IMR-90 (cell line): Measurements from ENCODE around the gene MTFR1L. TPM values are rescaled to one million over a fixed set of nuclear protein-coding genes. Genes with fewer than 3 reads are reported as not detected.

ENCODE experiments used
- ATAC-seq: fragments of 200-7000 bp; cut with Tn5 transposase; 2 replicates; pipeline ENCODE4 v1.9.1; 2020; ENCODE audit warnings: low read depth, mild to moderate bottlenecking, moderate library complexity
- BruUV-seq: library from RNA; stranded (reverse); fragments of 400-500 nt; replicated peaks from 2 replicates; lab custom pipeline; 2021; lab: Mats Ljungman, UMichigan
- CTCF ChIA-PET: fragments of 300-600 bp; formaldehyde crosslinking; extraction: SDS; loops from one replicate; lab custom pipeline; 2021; ENCODE audit warnings: antibody characterized with exemption; lab: Yijun Ruan, JAX
- POLR2A ChIA-PET: fragments of 300-600 bp; sonication (Branson Sonifier 250); formaldehyde crosslinking; loops from one replicate; lab custom pipeline; 2022; ENCODE audit warnings: antibody characterized with exemption; ENCODE audit not compliant: unreplicated experiment; lab: Charles Lee
- DNase-seq: peaks from one replicate; pipeline ENCODE4 v3.0.0; 2013
- H2AFZ ChIP-seq: replicated peaks from 2 replicates; pipeline ENCODE3; 2013; ENCODE audit warnings: low read length, mild to moderate bottlenecking; ENCODE audit not compliant: poor library complexity
- H2AK5ac ChIP-seq: 2 replicates; pipeline ENCODE4 v1.6.1; 2013; ENCODE audit warnings: low read depth, low read length, inconsistent platforms
- H2AK9ac ChIP-seq: replicated peaks from 2 replicates; pipeline ENCODE3; 2013; ENCODE audit warnings: mild to moderate bottlenecking, low read depth, low read length, moderate library complexity; ENCODE audit not compliant: poor library complexity
- H2BK120ac ChIP-seq: 2 replicates; pipeline ENCODE4 v1.6.1; 2013; ENCODE audit warnings: low read depth, low read length, inconsistent platforms
- H2BK15ac ChIP-seq: 3 replicates; pipeline ENCODE4 v1.6.1; 2013; ENCODE audit warnings: low read depth, low read length, inconsistent platforms
- H2BK20ac ChIP-seq: 2 replicates; pipeline ENCODE4 v1.6.1; 2013; ENCODE audit warnings: low read depth, mild to moderate bottlenecking, inconsistent platforms, low read length, moderate library complexity
- H2BK5ac ChIP-seq: 2 replicates; pipeline ENCODE4 v1.6.1; 2013; ENCODE audit warnings: mild to moderate bottlenecking, low read depth, low read length, inconsistent platforms; ENCODE audit not compliant: poor library complexity, severe bottlenecking
- H3K14ac ChIP-seq: replicated peaks from 2 replicates; pipeline ENCODE4 v1.6.1; 2013; ENCODE audit warnings: low read depth, low read length, inconsistent platforms
- H3K18ac ChIP-seq: 2 replicates; pipeline ENCODE4 v1.6.1; 2013; ENCODE audit warnings: low read depth, low read length, control low read depth
- H3K23ac ChIP-seq: 2 replicates; pipeline ENCODE4 v1.6.1; 2013; ENCODE audit warnings: low read depth, low read length, inconsistent platforms
- H3K27ac ChIP-seq: 2 replicates; pipeline ENCODE4 v1.5.1; 2013; ENCODE audit warnings: mild to moderate bottlenecking, control low read depth, low read length; ENCODE audit not compliant: insufficient read depth
- H3K27me3 ChIP-seq: 2 replicates; pipeline ENCODE4 v1.6.1; 2013; ENCODE audit warnings: low read length; ENCODE audit not compliant: control insufficient read depth, insufficient read depth
- H3K36me3 ChIP-seq: 2 replicates; pipeline ENCODE4 v1.6.1; 2013; ENCODE audit warnings: low read length, mixed read lengths; ENCODE audit not compliant: control insufficient read depth, insufficient read depth
- H3K4ac ChIP-seq: 2 replicates; pipeline ENCODE4 v1.6.1; 2013; ENCODE audit warnings: low read depth, low read length, inconsistent platforms
- H3K4me1 ChIP-seq: 2 replicates; pipeline ENCODE4 v1.6.1; 2013; ENCODE audit warnings: low read length, mixed read lengths; ENCODE audit not compliant: control insufficient read depth, insufficient read depth
- H3K4me2 ChIP-seq: 2 replicates; pipeline ENCODE4 v1.6.1; 2013; ENCODE audit warnings: low read depth, mild to moderate bottlenecking, control low read depth, low read length, moderate library complexity
- H3K4me3 ChIP-seq: 2 replicates; pipeline ENCODE4 v1.5.1; 2013; ENCODE audit warnings: low read depth, mild to moderate bottlenecking, control low read depth, low read length, moderate library complexity; ENCODE audit not compliant: insufficient read depth
- H3K56ac ChIP-seq: 2 replicates; pipeline ENCODE4 v1.6.1; 2013; ENCODE audit warnings: low read length, inconsistent platforms; ENCODE audit not compliant: insufficient read depth; ENCODE audit errors: extremely low read depth
- H3K79me1 ChIP-seq, 2 experiments: 2 replicates each; pipeline ENCODE4 v1.6.1; 2013; ENCODE audit warnings: low read length in 2 of 2, inconsistent platforms in 1 of 2, low read depth in 1 of 2
- H3K9ac ChIP-seq: 2 replicates; pipeline ENCODE4 v1.6.1; 2013; ENCODE audit warnings: low read depth, low read length, control low read depth
- H3K9me1 ChIP-seq: 2 replicates; pipeline ENCODE4 v1.6.1; 2013; ENCODE audit warnings: low read length, inconsistent platforms; ENCODE audit not compliant: insufficient read depth
- H3K9me3 ChIP-seq: 2 replicates; pipeline ENCODE4 v1.6.1; 2013; ENCODE audit warnings: low read length; ENCODE audit not compliant: control insufficient read depth, insufficient read depth
- H4K20me1 ChIP-seq: 2 replicates; pipeline ENCODE4 v1.6.1; 2013; ENCODE audit warnings: low read length, inconsistent platforms; ENCODE audit not compliant: insufficient read depth
- H4K5ac ChIP-seq: 2 replicates; pipeline ENCODE4 v1.6.1; 2013; ENCODE audit warnings: mild to moderate bottlenecking, low read depth, low read length, control low read depth
- H4K8ac ChIP-seq, 2 experiments: 2 replicates each; pipeline ENCODE4 v1.6.1; 2013; ENCODE audit warnings: low read depth in 2 of 2, low read length in 2 of 2, control low read depth in 1 of 2, inconsistent platforms in 1 of 2
- H4K91ac ChIP-seq: 2 replicates; pipeline ENCODE4 v1.6.1; 2013; ENCODE audit warnings: low read depth, low read length, inconsistent platforms; ENCODE audit not compliant: insufficient read depth
- BHLHE40 ChIP-seq: fragments of 150-350 bp; IDR thresholded peaks from 2 replicates; pipeline ENCODE4 v1.6.1; 2016; ENCODE audit warnings: mild to moderate bottlenecking, low read depth, low read length
- CEBPB ChIP-seq: IDR thresholded peaks from 2 replicates; pipeline ENCODE4 v1.6.1; 2012; ENCODE audit warnings: low read depth, low read length, improper control_type of control experiment
- CHD1 ChIP-seq: IDR thresholded peaks from 2 replicates; pipeline ENCODE4 v1.6.1; 2012; ENCODE audit warnings: low read depth, low read length, improper control_type of control experiment
- FOS ChIP-seq: fragments of 150-350 bp; IDR thresholded peaks from 2 replicates; pipeline ENCODE4 v1.6.1; 2016; ENCODE audit warnings: low read depth, low read length
- MAFK ChIP-seq: IDR thresholded peaks from 2 replicates; pipeline ENCODE4 v1.6.1; 2012; ENCODE audit warnings: low read depth, low read length, improper control_type of control experiment
- MXI1 ChIP-seq: IDR thresholded peaks from 2 replicates; pipeline ENCODE4 v1.6.1; 2012; ENCODE audit warnings: low read depth, mild to moderate bottlenecking, low read length, moderate library complexity, borderline replicate concordance
- NFE2L2 ChIP-seq: fragments of 150-350 bp; IDR thresholded peaks from 2 replicates; pipeline ENCODE4 v1.6.1; 2016; ENCODE audit warnings: low read depth, mild to moderate bottlenecking, low read length
- POLR2A ChIP-seq: IDR thresholded peaks from 2 replicates; pipeline ENCODE4 v1.6.1; 2012; ENCODE audit warnings: mild to moderate bottlenecking, low read depth, low read length
- RAD21 ChIP-seq: IDR thresholded peaks from 2 replicates; pipeline ENCODE4 v1.6.1; 2012; ENCODE audit warnings: low read length, improper control_type of control experiment
- RCOR1 ChIP-seq: IDR thresholded peaks from 2 replicates; pipeline ENCODE4 v1.6.1; 2012; ENCODE audit warnings: mild to moderate bottlenecking, low read length, improper control_type of control experiment; ENCODE audit not compliant: insufficient replicate concordance
- RFX5 ChIP-seq: IDR thresholded peaks from 2 replicates; pipeline ENCODE4 v1.8.0; 2012; ENCODE audit warnings: low read depth, mild to moderate bottlenecking, low read length, moderate library complexity
- SMC3 ChIP-seq: fragments of 150-350 bp; IDR thresholded peaks from 2 replicates; pipeline ENCODE4 v1.6.1; 2016; ENCODE audit warnings: low read depth, mild to moderate bottlenecking, antibody characterized with exemption, low read length, moderate library complexity
- WGBS, 2 experiments: methylation state at CpG; one replicate each; pipeline versions ENCODE4 v1.1.5 to v1.1.7; 2013; ENCODE audit warnings: missing lambda C conversion rate in 2 of 2; ENCODE audit not compliant: insufficient read length in 1 of 2; ENCODE audit errors: extremely low coverage in 2 of 2; 5-methylcytosine and 5-hydroxymethylcytosine counted together
- dilution Hi-C: fragments of 300-500 bp; cut with HindIII; formaldehyde crosslinking; loops from one replicate; pipeline ENCODE4 v1.14.3; 2018; ENCODE audit warnings: low sequenced_read_pairs; ENCODE audit not compliant: unreplicated experiment
- in situ Hi-C: fragments of 300-500 bp; cut with MboI; formaldehyde crosslinking; loops from 3 replicates; pipeline ENCODE4 v1.14.3; 2019; ENCODE audit warnings: low sequenced_read_pairs, inconsistent platforms, mixed read lengths
- intact Hi-C: fragments of 100-400 bp; cut with micrococcal nuclease; formaldehyde crosslinking; loops from 2 replicates; pipeline ENCODE4 v1.10.0; 2022
- polyA plus RNA-seq, 3 experiments: library from polyadenylated mRNA; depleted of rRNA; stranded (reverse); fragments of >200 nt; gene quantifications; 2 replicates each; pipeline ENCODE4 v1.2.3, GENCODE V29; 2012; ENCODE audit warnings: low replicate concordance in 1 of 3
- total RNA-seq: library from RNA; depleted of rRNA; stranded (reverse); fragments of >200 nt; gene quantifications from 2 replicates; pipeline ENCODE4 v1.2.3, GENCODE V29; 2012
- TF ChIP-seq, protein P1 (sequence below): conservative IDR thresholded peaks from 2 replicates; pipeline ENCODE4 v1.5.1; 2012; ENCODE audit warnings: mild to moderate bottlenecking, low read depth, low read length, improper control_type of control experiment
- TF ChIP-seq, protein P2 (sequence below): fragments of 150-350 bp; IDR thresholded peaks from 2 replicates; pipeline ENCODE4 v1.6.1; 2016; ENCODE audit warnings: low read depth, mild to moderate bottlenecking, low read length, moderate library complexity, borderline replicate concordance
- TF ChIP-seq, protein P3 (sequence below): fragments of 150-350 bp; IDR thresholded peaks from 2 replicates; pipeline ENCODE4 v1.6.1; 2017; ENCODE audit warnings: mild to moderate bottlenecking, antibody characterized with exemption, low read length, low read depth

MTFR1L gene
- total and polyA plus RNA-seq, 2 of the 4 experiments (the other 2 are of a cell fraction) = 69.1 to 69.7 TPM

DNA sequence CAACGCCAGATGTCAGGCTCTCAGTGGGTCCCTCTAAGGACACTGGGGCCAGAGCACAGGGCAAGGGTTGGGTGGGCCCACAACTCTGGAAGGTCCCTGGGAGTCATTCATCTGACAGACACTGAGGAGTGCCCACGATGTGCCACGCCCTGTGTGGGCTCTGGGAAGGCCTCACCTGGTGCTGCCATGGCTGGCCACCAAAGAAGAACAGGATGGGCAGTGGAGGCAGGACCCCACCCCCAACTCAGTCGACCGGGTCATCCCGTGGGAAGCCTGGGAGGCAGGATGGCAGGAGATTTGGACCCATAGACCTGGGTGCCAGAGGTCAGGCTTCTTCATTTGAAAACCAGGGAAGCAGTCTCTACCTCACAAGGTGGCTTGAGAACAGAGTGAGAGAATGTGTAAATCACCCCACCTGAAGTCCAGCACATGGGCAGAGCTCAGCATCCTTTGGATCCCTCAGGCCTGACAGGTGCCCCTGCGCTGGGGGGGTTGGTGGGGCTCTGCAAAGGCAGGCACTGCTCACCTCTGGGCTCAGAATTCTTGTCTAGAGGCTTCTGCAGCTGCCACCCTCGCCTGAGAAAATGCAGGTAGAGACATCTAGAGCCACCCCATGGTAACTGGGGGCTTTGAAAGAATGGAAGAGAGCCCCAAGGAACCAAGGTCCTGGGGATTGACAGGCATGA is 20.9 kb upstream of the MTFR1L start:
- in situ Hi-C loops (no loop called here), intact Hi-C loops (loop anchor here (5.0 kb wide), 1 partner anchor 87 kb away; no protein-coding TSS in a partner anchor), dilution Hi-C loops (no loop called here)
- H4K5ac ChIP-seq = no peak overlapping the region
- H2BK5ac ChIP-seq = no peak overlapping the region
- WGBS, 2 experiments = 100% methylated on average over 1 of the region's 8 CpGs; no CpG with 5 or more reads in 1 of the 2 experiments
- peaks cover 16 to 27% of the 10 kb centered on the region in 2 experiments; a peak in 3 of 4 replicates for H3K79me1 ChIP-seq
- H3K4ac ChIP-seq = peak overlapping the region; percentile 10; the same call in 1 of the 2 replicates
- ChIA-PET POLR2A (no interaction called here), CTCF (interaction anchor here (0.8 to 1.9 kb wide), 4 partner anchors 11 to 190 kb away, joined by 3 to 7 read pairs (median 3); no protein-coding TSS in a partner anchor)
- H3K4me3 ChIP-seq = no peak overlapping the region
- H3K56ac ChIP-seq = no peak overlapping the region
- no peak overlapping the region for H4K91ac ChIP-seq
- no peak overlapping the region for H3K23ac ChIP-seq
- no peaks in the 10 kb centered on the region for H3K36me3 ChIP-seq
- H3K9ac ChIP-seq = no peak overlapping the region
- no peak overlapping the region for H3K18ac ChIP-seq
- H3K27ac ChIP-seq = no peak overlapping the region
- no peak overlapping the region for H2AFZ ChIP-seq
- H2AK9ac ChIP-seq = no peak overlapping the region
- DNase-seq (no peak), ATAC-seq (no peak)
- no peak overlapping the region for H3K14ac ChIP-seq
- no peak overlapping the region for H4K8ac ChIP-seq
- H2BK15ac ChIP-seq = no peak overlapping the region
- no peaks in the 10 kb centered on the region for H3K9me3 ChIP-seq
- peaks cover 12% of the 10 kb centered on the region for H3K4me1 ChIP-seq
- no TSS peak for BruUV-seq
- H3K9me1 ChIP-seq = peaks cover 9% of the 10 kb centered on the region
- H2BK20ac ChIP-seq = no peak overlapping the region
- no peak overlapping the region for H3K4me2 ChIP-seq
- H2BK120ac ChIP-seq = no peak overlapping the region
- 0 out of 2 replicates have a peak overlapping the region, but pooled peaks have one; percentile 59 for H2AK5ac ChIP-seq
- no peaks in the 10 kb centered on the region for H4K20me1 ChIP-seq
- H3K27me3 ChIP-seq = no peaks in the 10 kb centered on the region
- TF ChIP-seq NFE2L2 = no peak
- TF ChIP-seq CEBPB = no peak
- TF ChIP-seq, protein P1, sequence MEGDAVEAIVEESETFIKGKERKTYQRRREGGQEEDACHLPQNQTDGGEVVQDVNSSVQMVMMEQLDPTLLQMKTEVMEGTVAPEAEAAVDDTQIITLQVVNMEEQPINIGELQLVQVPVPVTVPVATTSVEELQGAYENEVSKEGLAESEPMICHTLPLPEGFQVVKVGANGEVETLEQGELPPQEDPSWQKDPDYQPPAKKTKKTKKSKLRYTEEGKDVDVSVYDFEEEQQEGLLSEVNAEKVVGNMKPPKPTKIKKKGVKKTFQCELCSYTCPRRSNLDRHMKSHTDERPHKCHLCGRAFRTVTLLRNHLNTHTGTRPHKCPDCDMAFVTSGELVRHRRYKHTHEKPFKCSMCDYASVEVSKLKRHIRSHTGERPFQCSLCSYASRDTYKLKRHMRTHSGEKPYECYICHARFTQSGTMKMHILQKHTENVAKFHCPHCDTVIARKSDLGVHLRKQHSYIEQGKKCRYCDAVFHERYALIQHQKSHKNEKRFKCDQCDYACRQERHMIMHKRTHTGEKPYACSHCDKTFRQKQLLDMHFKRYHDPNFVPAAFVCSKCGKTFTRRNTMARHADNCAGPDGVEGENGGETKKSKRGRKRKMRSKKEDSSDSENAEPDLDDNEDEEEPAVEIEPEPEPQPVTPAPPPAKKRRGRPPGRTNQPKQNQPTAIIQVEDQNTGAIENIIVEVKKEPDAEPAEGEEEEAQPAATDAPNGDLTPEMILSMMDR = no peak
- TF ChIP-seq MXI1 = no peak
- no peak for TF ChIP-seq SMC3
- TF ChIP-seq CHD1 = no peak
- TF ChIP-seq, protein P2, sequence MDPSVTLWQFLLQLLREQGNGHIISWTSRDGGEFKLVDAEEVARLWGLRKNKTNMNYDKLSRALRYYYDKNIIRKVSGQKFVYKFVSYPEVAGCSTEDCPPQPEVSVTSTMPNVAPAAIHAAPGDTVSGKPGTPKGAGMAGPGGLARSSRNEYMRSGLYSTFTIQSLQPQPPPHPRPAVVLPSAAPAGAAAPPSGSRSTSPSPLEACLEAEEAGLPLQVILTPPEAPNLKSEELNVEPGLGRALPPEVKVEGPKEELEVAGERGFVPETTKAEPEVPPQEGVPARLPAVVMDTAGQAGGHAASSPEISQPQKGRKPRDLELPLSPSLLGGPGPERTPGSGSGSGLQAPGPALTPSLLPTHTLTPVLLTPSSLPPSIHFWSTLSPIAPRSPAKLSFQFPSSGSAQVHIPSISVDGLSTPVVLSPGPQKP = no peak
- no peak for TF ChIP-seq RCOR1
- TF ChIP-seq RFX5 = no peak
- TF ChIP-seq RAD21 = no peak
- no peak for TF ChIP-seq FOS
- TF ChIP-seq, protein P3, sequence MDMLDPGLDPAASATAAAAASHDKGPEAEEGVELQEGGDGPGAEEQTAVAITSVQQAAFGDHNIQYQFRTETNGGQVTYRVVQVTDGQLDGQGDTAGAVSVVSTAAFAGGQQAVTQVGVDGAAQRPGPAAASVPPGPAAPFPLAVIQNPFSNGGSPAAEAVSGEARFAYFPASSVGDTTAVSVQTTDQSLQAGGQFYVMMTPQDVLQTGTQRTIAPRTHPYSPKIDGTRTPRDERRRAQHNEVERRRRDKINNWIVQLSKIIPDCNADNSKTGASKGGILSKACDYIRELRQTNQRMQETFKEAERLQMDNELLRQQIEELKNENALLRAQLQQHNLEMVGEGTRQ = no peak
- TF ChIP-seq POLR2A = no peak
- no peak for TF ChIP-seq MAFK
- no peak for TF ChIP-seq BHLHE40
